Measurements from ENCODE around the gene PCNX2. TPM values are rescaled to one million over a fixed set of nuclear protein-coding genes. Genes with fewer than 3 reads are reported as not detected.

The PCNX2 gene
- total RNA-seq, 1 donor from 2014 or later: 25.5 TPM

- TF ChIP-seq CTCF (IDR thresholded peaks at IDR 0.05; ENCODE audit: insufficient read depth, low read depth, low read length): no peak
- TF ChIP-seq EZH2 (IDR thresholded peaks at IDR 0.05; ENCODE audit: insufficient read depth, low read length): no peak
- Histone ChIP-seq H3K4me1 (ENCODE audit: insufficient read depth, low read length) (peaks cover 7% of the 10 kb centered on the region), H3K27ac (ENCODE audit: low read depth, low read length) (no peak overlapping the region), H3K9ac (ENCODE audit: low read length) (no peak overlapping the region), H3K36me3 (ENCODE audit: insufficient read depth, low read length) (no peaks in the 10 kb centered on the region), H3K9me3 (ENCODE audit: insufficient read depth, low read depth, low read length) (no peaks in the 10 kb centered on the region), H3K27me3 (ENCODE audit: insufficient read depth, low read length) (no peaks in the 10 kb centered on the region), H2AFZ (ENCODE audit: low read depth, low read length) (no peak overlapping the region), H4K20me1 (ENCODE audit: insufficient read depth, low read length) (no peaks in the 10 kb centered on the region), H3K4me3 (ENCODE audit: insufficient read depth, low read depth, low read length) (no peak overlapping the region), H3K4me2 (ENCODE audit: low read length) (no peak overlapping the region), H3K79me2 (ENCODE audit: insufficient read depth, low read length) (no peaks in the 10 kb centered on the region)
- Mint-ChIP-seq H3K27ac (ENCODE audit: unreplicated experiment) (no peak overlapping the region), H3K36me3 (ENCODE audit: low read depth, unreplicated experiment) (no peaks in the 10 kb centered on the region), H3K9me3 (ENCODE audit: unreplicated experiment) (no peaks in the 10 kb centered on the region), H3K4me1 (ENCODE audit: low read depth, unreplicated experiment) (no peaks in the 10 kb centered on the region), H3K27me3 (ENCODE audit: low read depth, unreplicated experiment) (no peaks in the 10 kb centered on the region), H3K4me3 (ENCODE audit: unreplicated experiment) (no peak overlapping the region)
- no peak for FAIRE-seq
- DNase-seq (ENCODE audit: low read depth): no peak
These were observed 201.3 kb downstream of the PCNX2 start for GRCh38 chr1:233094269-233094668.

DNA sequence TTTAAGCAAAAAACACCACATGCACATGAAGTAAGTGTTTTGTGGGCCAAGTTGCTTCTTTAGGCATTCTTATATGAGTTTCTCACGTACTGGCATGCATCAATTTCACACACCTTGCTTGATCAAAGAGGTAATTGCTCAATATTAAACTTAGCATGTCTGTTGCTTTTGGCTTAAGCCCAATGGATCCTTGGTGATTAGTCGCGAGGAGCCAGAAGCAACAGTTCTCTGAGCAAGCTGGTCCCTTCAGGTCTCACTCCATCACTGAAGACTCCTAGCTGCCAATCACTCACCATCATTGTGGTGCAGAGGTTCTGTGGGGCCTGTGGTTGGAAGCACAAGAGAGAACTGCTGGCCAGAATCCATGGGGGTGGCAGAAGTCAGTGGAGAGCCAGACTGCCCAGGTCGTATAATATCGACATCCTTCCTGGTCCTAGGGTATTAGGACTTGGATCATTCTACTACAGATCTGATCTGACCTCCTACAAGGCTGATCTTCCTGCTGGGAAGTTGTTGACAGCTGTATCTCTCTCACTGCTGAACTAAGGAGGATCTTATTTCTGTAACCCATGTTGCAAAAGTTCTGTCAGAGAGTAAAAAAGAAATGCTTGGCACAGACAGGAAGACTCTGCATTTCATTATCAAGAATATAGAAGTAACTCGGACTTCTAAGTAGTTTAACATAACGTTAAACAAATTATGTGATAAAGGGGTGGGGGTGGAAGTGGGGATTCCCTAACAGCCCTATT lies 204.6 kb downstream of the PCNX2 start:
- Histone ChIP-seq H2AFZ (ENCODE audit: low read depth, low read length) (no peak overlapping the region), H3K27me3 (ENCODE audit: insufficient read depth, low read length) (no peaks in the 10 kb centered on the region), H3K79me2 (ENCODE audit: insufficient read depth, low read length) (no peaks in the 10 kb centered on the region), H4K20me1 (ENCODE audit: insufficient read depth, low read length) (no peaks in the 10 kb centered on the region), H3K4me1 (ENCODE audit: insufficient read depth, low read length) (no peaks in the 10 kb centered on the region), H3K9me3 (ENCODE audit: insufficient read depth, low read depth, low read length) (no peaks in the 10 kb centered on the region), H3K36me3 (ENCODE audit: insufficient read depth, low read length) (no peaks in the 10 kb centered on the region), H3K4me2 (ENCODE audit: low read length) (no peak overlapping the region), H3K9ac (ENCODE audit: low read length) (no peak overlapping the region), H3K4me3 (ENCODE audit: insufficient read depth, low read depth, low read length) (no peak overlapping the region), H3K27ac (ENCODE audit: low read depth, low read length) (no peak overlapping the region)
- peaks cover 4% of the 10 kb centered on the region for H3K36me3 Mint-ChIP-seq (ENCODE audit: low read depth, unreplicated experiment)
- peaks cover 2% of the 10 kb centered on the region for H3K9me3 Mint-ChIP-seq (ENCODE audit: unreplicated experiment)
- FAIRE-seq: no peak
- H3K4me3 Mint-ChIP-seq (ENCODE audit: unreplicated experiment): no peak overlapping the region
- no peaks in the 10 kb centered on the region for H3K4me1 Mint-ChIP-seq (ENCODE audit: low read depth, unreplicated experiment)
- no peak for DNase-seq (ENCODE audit: low read depth)
- H3K27ac Mint-ChIP-seq (ENCODE audit: unreplicated experiment): no peak overlapping the region
- H3K27me3 Mint-ChIP-seq (ENCODE audit: low read depth, unreplicated experiment): no peaks in the 10 kb centered on the region
- TF ChIP-seq EZH2 (IDR thresholded peaks at IDR 0.05; ENCODE audit: insufficient read depth, low read length) (no peak), CTCF (IDR thresholded peaks at IDR 0.05; ENCODE audit: insufficient read depth, low read depth, low read length) (no peak)

- peaks cover 10% of the 10 kb centered on the region for H3K36me3 Mint-ChIP-seq (ENCODE audit: low read depth, unreplicated experiment)
- no peak for TF ChIP-seq CTCF (IDR thresholded peaks at IDR 0.05; ENCODE audit: insufficient read depth, low read depth, low read length)
- no peak for TF ChIP-seq EZH2 (IDR thresholded peaks at IDR 0.05; ENCODE audit: insufficient read depth, low read length)
- H3K27ac ChIP-seq (ENCODE audit: low read depth, low read length): no peak overlapping the region
- H3K79me2 ChIP-seq (ENCODE audit: insufficient read depth, low read length): no peaks in the 10 kb centered on the region
- H3K36me3 ChIP-seq (ENCODE audit: insufficient read depth, low read length): no peaks in the 10 kb centered on the region
- no peaks in the 10 kb centered on the region for H3K9me3 ChIP-seq (ENCODE audit: insufficient read depth, low read depth, low read length)
- DNase-seq (ENCODE audit: low read depth): no peak
- no peak for FAIRE-seq
- H3K9ac ChIP-seq (ENCODE audit: low read length): no peak overlapping the region
- H3K4me2 ChIP-seq (ENCODE audit: low read length): no peak overlapping the region
- H4K20me1 ChIP-seq (ENCODE audit: insufficient read depth, low read length): no peaks in the 10 kb centered on the region
- H3K4me1 ChIP-seq (ENCODE audit: insufficient read depth, low read length): no peaks in the 10 kb centered on the region
- no peak overlapping the region for H3K27ac Mint-ChIP-seq (ENCODE audit: unreplicated experiment)
- no peak overlapping the region for H3K4me3 Mint-ChIP-seq (ENCODE audit: unreplicated experiment)
- no peaks in the 10 kb centered on the region for H3K4me1 Mint-ChIP-seq (ENCODE audit: low read depth, unreplicated experiment)
- H3K4me3 ChIP-seq (ENCODE audit: insufficient read depth, low read depth, low read length): no peak overlapping the region
- no peaks in the 10 kb centered on the region for H3K27me3 ChIP-seq (ENCODE audit: insufficient read depth, low read length)
- H2AFZ ChIP-seq (ENCODE audit: low read depth, low read length): no peak overlapping the region
- no peaks in the 10 kb centered on the region for H3K27me3 Mint-ChIP-seq (ENCODE audit: low read depth, unreplicated experiment)
- H3K9me3 Mint-ChIP-seq (ENCODE audit: unreplicated experiment): peaks cover 3% of the 10 kb centered on the region
These were observed 206.3 kb downstream of the PCNX2 start for GRCh38 chr1:233089251-233089650.

All from astrocyte (in vitro differentiated cells and primary cell).